Germinal center (tissue), 1 donor: Measurements from ENCODE around the gene COQ3.

Experiments
- DNase-seq: peaks from one replicate; pipeline ENCODE4 v3.0.0; 2012; ENCODE audit warnings: mixed read lengths, low spot score

Gene COQ3

GRCh38 chr6:99331531-99331930 lies 62.5 kb downstream of the COQ3 start:
- DNase-seq = no peak

GRCh38 chr6:99330159-99330558 lies 63.8 kb downstream of the COQ3 start:
- peak; percentile 62 for DNase-seq

- DNase-seq = no peak
Measured at GRCh38 chr6:99324996-99325395, 69.0 kb downstream of the COQ3 start.
